GM23248 (cell line): Measurements from ENCODE around the gene DDX4. TPM values are rescaled to one million over a fixed set of nuclear protein-coding genes. Genes with fewer than 3 reads are reported as not detected.
A peak's percentile ranks its signal among the peaks of the same experiment; 100 is the strongest.

Experiments used
- DNase-seq: peaks from one replicate; pipeline ENCODE4 v3.0.0-alpha.2; 2015
- H2AFZ ChIP-seq: fragments of 200-600 bp; sonication (generic); 2 replicates; pipeline ENCODE4 v1.6.1; 2016; ENCODE audit warnings: antibody characterized with exemption
- H3F3A ChIP-seq: fragments of 200-600 bp; sonication (generic); 2 replicates; pipeline ENCODE4 v1.6.1; 2016; ENCODE audit warnings: mild to moderate bottlenecking, antibody characterized with exemption, mixed run types; ENCODE audit not compliant: insufficient read depth
- H3K27ac ChIP-seq: fragments of 200-600 bp; sonication (generic); 2 replicates; pipeline ENCODE4 v1.5.1; 2016; ENCODE audit warnings: mild to moderate bottlenecking
- H3K27me3 ChIP-seq: fragments of 200-600 bp; sonication (generic); replicated peaks from 2 replicates; pipeline ENCODE4 v1.6.1; 2016; ENCODE audit warnings: mild to moderate bottlenecking; ENCODE audit not compliant: insufficient read depth
- H3K36me3 ChIP-seq: fragments of 200-600 bp; sonication (generic); 2 replicates; pipeline ENCODE4 v1.6.1; 2016; ENCODE audit warnings: low read depth, mild to moderate bottlenecking
- H3K4me1 ChIP-seq: fragments of 200-600 bp; sonication (generic); 2 replicates; pipeline ENCODE4 v1.6.1; 2016; ENCODE audit warnings: mild to moderate bottlenecking; ENCODE audit not compliant: insufficient read depth
- H3K4me2 ChIP-seq: fragments of 200-600 bp; sonication (generic); one replicate; pipeline ENCODE4 v1.6.1; 2016; ENCODE audit warnings: mild to moderate bottlenecking; ENCODE audit not compliant: unreplicated experiment
- H3K4me3 ChIP-seq: fragments of 200-600 bp; sonication (generic); 2 replicates; pipeline ENCODE4 v1.5.1; 2016; ENCODE audit warnings: mild to moderate bottlenecking
- H3K79me2 ChIP-seq: fragments of 200-600 bp; sonication (generic); 2 replicates; pipeline ENCODE4 v1.6.1; 2016; ENCODE audit warnings: mild to moderate bottlenecking; ENCODE audit not compliant: insufficient read depth
- H3K9ac ChIP-seq: fragments of 200-600 bp; sonication (generic); 2 replicates; pipeline ENCODE4 v1.6.1; 2016; ENCODE audit warnings: mild to moderate bottlenecking
- H3K9me2 ChIP-seq: fragments of 200-600 bp; sonication (generic); 2 replicates; pipeline ENCODE4 v1.6.1; 2016; ENCODE audit warnings: mixed run types, mild to moderate bottlenecking, moderate library complexity; ENCODE audit not compliant: insufficient read depth
- H3K9me3 ChIP-seq: fragments of 200-600 bp; sonication (generic); one replicate; pipeline ENCODE4 v1.6.1; 2017; ENCODE audit warnings: low read depth
- H4K20me1 ChIP-seq: fragments of 200-600 bp; sonication (generic); 2 replicates; pipeline ENCODE4 v1.6.0; 2016; ENCODE audit not compliant: insufficient read depth
- EZH2 ChIP-seq: fragments of 200-600 bp; sonication (generic); IDR thresholded peaks from 2 replicates; pipeline ENCODE4 v1.6.1; 2018; ENCODE audit warnings: antibody characterized with exemption, mild to moderate bottlenecking; ENCODE audit not compliant: insufficient read depth, poor library complexity, severe bottlenecking
- EZH2phosphoT487 ChIP-seq: fragments of 200-600 bp; sonication (generic); IDR thresholded peaks from 2 replicates; pipeline ENCODE4 v1.6.1; 2018; ENCODE audit warnings: antibody characterized with exemption, moderate library complexity, mild to moderate bottlenecking, low read depth; ENCODE audit not compliant: insufficient read depth
- WGBS, 2 experiments: methylation state at CpG; one replicate each; pipeline ENCODE4 v1.1.6; 2015 to 2017; ENCODE audit warnings: low lambda C conversion rate in 2 of 2, low coverage in 1 of 2; ENCODE audit errors: missing lambda C conversion rate in 2 of 2; 5-methylcytosine and 5-hydroxymethylcytosine counted together
- in situ Hi-C: fragments of 300-500 bp; cut with MboI; formaldehyde crosslinking; loops from 2 replicates; pipeline ENCODE4 v1.15.0; 2020
- polyA plus RNA-seq: library from polyadenylated mRNA; unstranded; fragments of >200 nt; fragmentation: Nextera tagmentation; extraction: Ambion mirVana; gene quantifications from 2 replicates; pipeline ENCODE4 v1.2.1, GENCODE V29; 2016
- total RNA-seq: library from RNA; depleted of rRNA; stranded (reverse); fragments of >200 nt; shearing (Covaris generic); gene quantifications from 2 replicates; pipeline ENCODE4 v1.2.3, GENCODE V29; 2014

Gene DDX4
- total and polyA plus RNA-seq, 2 experiments from 2014 or later: not detected

DNA sequence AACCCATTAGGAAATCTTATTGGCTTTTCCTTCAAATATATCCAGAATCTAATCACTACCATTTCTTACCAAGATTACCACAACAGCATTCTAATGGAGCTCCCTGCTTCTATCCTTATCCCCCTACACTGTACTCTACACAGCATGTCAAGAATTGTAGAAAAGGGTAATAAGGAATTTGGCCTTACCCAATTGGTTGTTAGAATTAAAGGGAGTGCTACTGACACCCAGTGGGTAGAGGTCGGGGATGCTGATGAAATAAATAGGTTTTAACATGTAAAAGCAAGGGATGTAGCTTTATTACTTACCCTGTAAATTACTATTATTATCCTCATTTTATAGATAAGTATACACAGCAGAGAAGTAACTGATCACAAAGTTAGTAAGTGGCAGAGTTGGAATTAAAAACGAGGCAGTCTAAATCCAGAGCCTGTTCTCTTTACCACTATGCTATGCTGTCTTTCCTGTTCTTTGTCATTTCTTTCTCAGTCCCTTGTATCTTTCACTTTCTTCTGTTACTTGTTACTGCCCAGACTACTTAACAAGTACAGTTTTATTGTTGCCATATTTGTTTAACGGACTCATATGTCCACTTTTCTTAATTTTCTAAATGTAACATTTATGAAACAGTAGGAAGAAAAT is 36.3 kb upstream of the DDX4 start:
- no peak overlapping the region for H3K9ac ChIP-seq
- in situ Hi-C loops: no loop called here

GRCh38 chr5:55702598-55703345 is 35.1 kb upstream of the DDX4 start:
- no peak for DNase-seq
- Histone ChIP-seq H3K9me3 (no peaks in the 10 kb centered on the region), H3K27me3 (no peaks in the 10 kb centered on the region), H4K20me1 (no peaks in the 10 kb centered on the region), H3K4me2 (no peak overlapping the region), H3K36me3 (peaks cover 5% of the 10 kb centered on the region; the same call in 1 of the 2 replicates), H3K9me2 (no peaks in the 10 kb centered on the region), H3K4me3 (no peak overlapping the region), H2AFZ (no peak overlapping the region), H3K27ac (no peak overlapping the region), H3K4me1 (no peaks in the 10 kb centered on the region), H3F3A (no peaks in the 10 kb centered on the region), H3K79me2 (peaks cover 29% of the 10 kb centered on the region; the same call in 1 of the 2 replicates), H3K9ac (no peak overlapping the region)
- 8 to 17% methylated on average over 1 of the region's 1 CpG for whole genome bisulfite sequencing, 2 experiments
- in situ Hi-C loops: no loop called here
- TF ChIP-seq EZH2: no peak
- no peak for TF ChIP-seq EZH2phosphoT487

More for the DNA sequence above, 36.3 kb upstream of the DDX4 start:
- Histone ChIP-seq H3K4me3 (no peak overlapping the region), H3K4me2 (no peak overlapping the region), H3K36me3 (peaks cover 9% of the 10 kb centered on the region), H3K27me3 (no peaks in the 10 kb centered on the region), H3K4me1 (no peaks in the 10 kb centered on the region), H3F3A (no peaks in the 10 kb centered on the region), H4K20me1 (no peaks in the 10 kb centered on the region), H3K9me3 (no peaks in the 10 kb centered on the region), H3K27ac (no peak overlapping the region), H2AFZ (no peak overlapping the region), H3K79me2 (peaks cover 19% of the 10 kb centered on the region; the same call in 1 of the 2 replicates), H3K9me2 (no peaks in the 10 kb centered on the region)
- TF ChIP-seq EZH2phosphoT487 (no peak), EZH2 (no peak)
- DNase-seq: no peak
- WGBS, 2 experiments: 97 to 100% methylated on average over 3 of the region's 3 CpGs

- TF ChIP-seq EZH2 (no peak), EZH2phosphoT487 (no peak)
- Histone ChIP-seq H3K9ac (no peak overlapping the region), H3K27ac (no peak overlapping the region), H3K4me1 (peaks cover 8% of the 10 kb centered on the region; the same call in 1 of the 2 replicates), H3K4me3 (no peak overlapping the region), H3K9me3 (no peaks in the 10 kb centered on the region), H3K79me2 (peaks cover 54% of the 10 kb centered on the region), H3K36me3 (peaks cover 7% of the 10 kb centered on the region; the same call in 1 of the 2 replicates), H4K20me1 (no peaks in the 10 kb centered on the region), H3K27me3 (no peaks in the 10 kb centered on the region), H2AFZ (no peak overlapping the region), H3K9me2 (no peaks in the 10 kb centered on the region), H3K4me2 (no peak overlapping the region), H3F3A (no peaks in the 10 kb centered on the region)
- no peak for DNase-seq
- in situ Hi-C loops: no loop called here
Measured at GRCh38 chr5:55706230-55706629, 31.6 kb upstream of the DDX4 start.

GRCh38 chr5:55708732-55709131 is 29.1 kb upstream of the DDX4 start:
- no peak for TF ChIP-seq EZH2phosphoT487
- no peak for TF ChIP-seq EZH2
- Histone ChIP-seq H3K4me2 (no peak overlapping the region), H3K79me2 (peaks cover 60% of the 10 kb centered on the region), H3K4me3 (no peak overlapping the region), H4K20me1 (no peaks in the 10 kb centered on the region), H3K36me3 (peaks cover 7% of the 10 kb centered on the region; the same call in 1 of the 2 replicates), H3F3A (no peaks in the 10 kb centered on the region), H2AFZ (no peak overlapping the region), H3K27ac (no peak overlapping the region), H3K9ac (no peak overlapping the region), H3K4me1 (peaks cover 16% of the 10 kb centered on the region), H3K27me3 (no peaks in the 10 kb centered on the region), H3K9me3 (no peaks in the 10 kb centered on the region), H3K9me2 (no peaks in the 10 kb centered on the region)
- in situ Hi-C loops: no loop called here
- peak; percentile 37 for DNase-seq
